GM21576 (cell line): ENCODE data around the gene MINDY4.

Experiments used
- ATAC-seq: cut with Tn5 transposase; IDR thresholded peaks from one replicate; pipeline ENCODE4 v1.9.1; 2021; ENCODE audit warnings: mild to moderate bottlenecking, moderate library complexity; ENCODE audit not compliant: unreplicated experiment

The MINDY4 gene

DNA sequence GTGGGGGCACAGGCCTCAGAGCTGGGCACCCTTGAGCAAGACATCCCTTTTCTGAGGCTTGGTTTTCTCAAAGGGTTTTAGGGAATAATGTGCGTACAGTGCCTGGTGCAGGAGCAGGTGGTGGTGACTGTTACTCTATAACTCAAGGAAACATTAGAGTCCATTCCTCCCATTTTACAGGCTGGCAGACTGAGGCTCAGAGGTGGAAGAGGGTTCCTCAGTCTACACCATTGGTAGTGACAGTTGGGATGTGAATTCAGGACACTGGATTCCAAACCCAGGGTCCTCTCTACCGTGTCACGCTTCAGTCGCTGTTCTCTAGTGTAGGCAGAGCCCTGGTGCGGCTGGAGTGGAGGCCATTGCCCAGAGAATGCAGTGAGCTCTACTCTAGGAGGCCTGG is 100.4 kb downstream of the MINDY4 start:
- no peak for ATAC-seq

DNA sequence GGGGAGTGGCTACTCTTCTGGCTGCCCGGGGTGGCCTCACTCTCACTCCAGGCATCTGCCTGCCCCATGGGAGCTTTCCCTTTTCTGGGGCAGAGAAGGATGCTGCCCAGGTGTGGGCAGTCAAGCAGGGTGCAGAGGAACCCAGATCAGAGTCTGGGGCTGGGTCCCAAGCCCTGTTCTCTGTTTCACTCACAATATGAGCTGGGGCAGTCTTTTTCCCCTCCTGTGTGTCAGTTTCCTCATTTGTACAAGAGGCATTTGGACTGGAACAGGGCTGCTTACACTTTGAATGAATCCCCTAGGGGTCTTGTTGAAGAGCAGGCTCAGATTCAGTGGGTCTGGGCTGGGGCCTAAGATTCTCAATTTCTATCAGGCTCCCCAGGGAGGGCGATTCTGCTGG is 102.0 kb downstream of the MINDY4 start:
- no peak for ATAC-seq

DNA sequence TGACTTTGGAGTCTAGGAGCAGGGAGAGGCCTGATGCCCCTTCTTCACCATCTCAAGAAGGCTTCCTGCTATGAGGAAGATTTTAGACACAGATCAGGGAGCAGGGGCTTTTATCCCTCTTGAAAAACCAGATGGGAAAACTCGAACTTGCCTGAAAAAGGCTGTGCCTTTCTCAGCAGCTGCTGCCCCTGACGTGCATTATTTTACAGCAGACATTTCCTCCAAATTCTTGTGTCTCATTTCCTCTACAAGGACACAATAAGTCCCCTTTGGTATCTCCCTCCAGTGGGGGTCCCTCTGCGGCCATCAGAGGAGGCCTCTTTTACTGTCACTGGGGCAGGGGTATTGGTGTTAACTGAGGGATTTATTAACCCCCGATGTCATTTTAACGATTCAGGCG is 102.4 kb downstream of the MINDY4 start:
- ATAC-seq: no peak

DNA sequence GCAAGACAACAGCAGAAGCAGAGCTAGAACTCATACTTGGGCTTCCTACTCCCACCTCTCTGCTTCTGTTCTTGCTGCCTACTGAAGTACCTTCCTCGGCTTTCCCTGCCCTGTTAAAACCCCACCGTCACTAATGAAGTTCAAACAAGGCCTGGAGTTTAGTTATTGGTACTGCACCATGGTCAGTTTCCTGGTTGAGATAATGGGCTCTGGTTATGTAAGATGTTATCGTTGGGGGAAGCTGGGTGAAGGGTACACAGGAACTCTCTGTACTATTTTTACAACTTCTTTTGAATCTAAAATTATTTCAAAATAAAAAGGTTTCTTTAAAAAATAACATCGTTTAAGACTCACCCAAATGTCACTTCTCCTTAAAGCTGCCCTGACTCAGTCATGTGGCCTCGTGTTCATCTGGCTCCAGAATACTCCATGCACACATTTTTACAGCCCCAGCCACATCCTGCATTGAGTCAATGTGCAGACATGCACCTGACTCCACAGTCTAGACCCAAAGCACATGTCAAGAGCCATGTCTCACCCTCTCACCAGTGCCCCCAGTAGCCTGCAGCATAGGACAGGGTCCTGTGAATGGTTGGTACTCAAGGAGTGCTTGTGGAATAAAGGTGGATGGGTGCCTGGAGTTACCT is 103.6 kb downstream of the MINDY4 start:
- ATAC-seq: no peak

DNA sequence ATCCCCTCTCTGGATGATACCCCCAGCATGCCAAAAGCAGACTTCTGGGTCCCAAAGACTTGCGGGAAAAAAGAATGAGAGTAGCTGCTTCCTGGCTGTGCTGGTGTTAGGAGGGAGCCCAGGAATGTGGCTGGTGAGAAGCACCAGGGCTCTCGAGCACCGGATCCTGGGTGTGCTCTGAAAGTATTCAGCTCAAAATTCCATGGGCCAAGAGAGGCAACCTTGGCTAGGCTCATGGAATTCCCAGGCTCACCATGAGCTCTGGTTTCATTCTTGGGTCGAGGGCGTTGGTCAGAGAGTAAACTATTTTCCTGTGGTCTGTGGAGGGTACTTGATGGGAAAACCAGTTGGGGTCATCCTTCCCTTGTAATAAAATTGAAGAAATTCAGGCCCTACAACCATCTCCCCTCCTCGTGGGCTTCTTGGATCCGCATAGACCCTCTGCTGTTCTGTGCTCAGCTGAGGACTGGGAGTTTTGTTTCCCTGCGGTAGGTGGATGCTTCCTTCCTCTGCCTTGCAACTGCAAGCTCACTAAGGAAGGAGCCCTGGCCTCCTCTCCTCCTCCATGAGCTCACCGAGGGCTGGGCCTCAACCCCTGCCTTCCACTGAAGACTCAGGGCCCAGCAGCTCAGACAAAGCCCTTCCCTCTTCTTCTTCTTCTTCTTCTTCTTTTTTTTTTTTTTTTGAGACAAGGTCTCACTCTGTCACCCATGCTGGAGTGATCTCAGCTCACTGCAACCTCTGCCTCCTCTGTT is 106.0 kb downstream of the MINDY4 start:
- ATAC-seq: no peak

DNA sequence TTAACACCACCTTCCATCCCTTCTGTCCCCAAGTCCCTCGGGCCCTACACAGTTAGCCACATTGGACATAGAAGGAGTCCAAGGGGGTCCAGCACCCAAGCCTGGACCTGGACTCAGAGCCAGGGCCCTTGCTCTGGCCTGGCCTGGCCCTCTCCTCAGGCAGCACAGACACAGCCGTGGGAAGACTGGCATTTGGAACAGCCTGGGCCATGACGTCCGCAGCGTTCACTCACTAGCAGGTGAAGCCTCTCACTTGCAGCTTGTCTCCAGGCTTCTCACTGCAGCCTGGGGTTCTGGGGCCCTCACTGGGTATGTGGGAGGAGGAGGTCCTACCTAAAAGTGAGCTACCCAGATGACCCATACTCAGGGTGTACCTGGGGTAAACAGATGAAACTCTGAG is 106.8 kb downstream of the MINDY4 start:
- no peak for ATAC-seq

DNA sequence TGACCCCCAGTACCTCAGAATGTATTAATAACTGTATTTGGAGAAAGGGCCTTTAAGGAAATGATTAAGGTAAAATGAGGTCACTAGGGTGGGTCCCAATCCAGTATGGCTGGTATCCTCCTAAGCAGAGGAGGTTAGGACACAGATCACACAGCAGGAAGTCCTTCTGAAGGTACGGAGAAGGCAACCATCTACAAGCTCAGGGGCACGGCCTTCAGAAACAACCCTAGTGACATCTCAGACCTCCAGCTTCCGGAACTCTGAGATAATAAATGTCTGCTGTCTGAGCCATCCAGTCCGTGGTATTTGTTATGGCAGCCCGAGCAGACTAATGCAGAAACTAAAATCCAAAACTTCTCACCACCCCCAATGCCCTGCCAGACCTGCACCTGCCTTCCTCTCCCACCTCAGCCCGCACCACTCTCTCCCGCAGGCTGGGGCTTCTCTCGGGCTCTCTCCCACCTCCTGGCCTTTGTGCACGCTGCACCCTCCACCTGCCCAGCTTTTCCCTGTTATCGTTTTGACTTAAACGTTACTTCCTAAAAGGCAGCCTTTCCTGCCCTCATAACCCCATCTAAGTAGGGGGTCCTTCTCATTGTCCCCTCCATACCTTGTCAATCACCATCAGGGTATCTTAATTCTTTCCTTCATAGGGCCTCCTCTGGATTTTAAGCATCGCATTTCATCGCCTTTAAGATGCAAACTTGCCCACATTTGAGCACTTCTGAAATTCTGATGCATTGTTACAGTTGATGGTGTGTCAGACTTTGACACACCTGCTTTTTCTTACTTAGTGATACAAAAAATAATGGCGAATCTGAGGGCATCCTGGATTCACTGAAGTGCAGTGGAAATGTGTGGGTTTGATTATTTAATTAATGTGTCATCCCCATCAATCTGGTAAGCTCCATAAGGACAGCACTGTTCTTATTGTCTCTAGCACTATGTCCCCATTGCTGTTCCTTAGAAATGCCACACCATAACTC is 108.2 kb downstream of the MINDY4 start:
- ATAC-seq: no peak

DNA sequence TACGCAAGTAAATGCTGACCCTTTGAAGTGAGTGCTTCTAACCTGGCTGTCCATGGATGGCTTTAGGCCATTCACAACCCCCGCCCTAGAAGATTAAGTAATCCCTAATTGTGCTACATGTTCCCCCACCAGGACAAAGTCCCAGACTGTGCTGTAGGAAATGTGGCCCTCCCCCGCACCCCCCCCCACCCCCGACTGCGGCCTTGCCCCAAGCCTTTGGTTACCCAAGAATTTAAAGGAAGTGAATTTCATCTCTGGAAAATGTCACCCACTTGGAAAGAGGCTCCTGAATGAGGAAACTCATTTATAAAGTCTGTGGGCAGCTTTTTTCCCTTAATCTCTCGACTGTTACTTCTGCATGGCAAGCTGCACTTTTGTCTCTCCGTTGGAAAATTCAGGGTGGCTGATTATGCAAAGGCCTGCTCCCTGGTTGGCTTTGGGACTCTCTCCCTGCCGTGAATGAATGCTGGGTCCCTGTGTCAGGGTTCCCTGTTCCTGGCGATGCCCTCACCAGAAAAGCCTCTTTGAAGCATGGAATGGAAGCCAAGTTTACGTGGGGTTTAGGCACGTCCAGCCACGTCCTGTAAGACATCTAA is 109.0 kb downstream of the MINDY4 start:
- no peak for ATAC-seq

DNA sequence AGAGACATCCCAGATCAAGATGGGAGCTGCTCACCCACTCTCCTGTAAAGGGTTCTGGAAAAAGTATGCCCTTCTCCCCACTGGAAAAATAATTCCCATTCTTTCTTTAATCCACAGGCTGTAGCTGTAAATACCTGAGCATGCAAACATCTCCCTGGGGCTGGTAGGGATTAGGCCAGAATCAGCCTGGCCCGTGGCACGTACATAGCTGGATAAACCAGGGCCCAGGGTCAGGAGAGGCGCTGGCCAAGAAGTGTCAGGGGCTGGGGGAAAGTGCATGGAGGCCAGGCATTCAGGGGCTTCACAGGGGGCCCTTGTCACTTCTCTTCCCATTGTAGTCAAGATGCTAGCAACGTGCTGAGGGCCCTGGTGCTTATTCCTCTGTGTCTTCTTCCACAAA is 109.7 kb downstream of the MINDY4 start:
- ATAC-seq: no peak

DNA sequence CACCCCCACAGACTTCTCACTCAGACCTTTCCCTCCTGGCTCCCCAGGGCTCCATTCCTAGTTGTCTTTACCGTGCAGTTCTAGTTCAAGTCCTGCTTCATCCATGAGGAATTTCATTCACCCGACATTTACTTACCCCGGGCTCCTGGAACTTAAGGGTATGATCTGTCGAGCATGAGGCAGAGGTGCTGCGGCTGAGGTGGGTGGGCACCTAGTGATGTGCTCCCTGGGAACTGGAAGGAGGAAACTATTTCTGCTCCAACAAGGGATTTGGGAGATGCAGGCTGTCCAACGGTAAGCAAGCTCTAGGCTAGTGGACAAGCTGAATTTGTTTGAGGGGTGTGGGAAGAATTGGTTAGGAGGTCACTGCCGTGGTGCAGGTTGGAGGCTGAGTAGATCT is 110.2 kb downstream of the MINDY4 start:
- no peak for ATAC-seq

DNA sequence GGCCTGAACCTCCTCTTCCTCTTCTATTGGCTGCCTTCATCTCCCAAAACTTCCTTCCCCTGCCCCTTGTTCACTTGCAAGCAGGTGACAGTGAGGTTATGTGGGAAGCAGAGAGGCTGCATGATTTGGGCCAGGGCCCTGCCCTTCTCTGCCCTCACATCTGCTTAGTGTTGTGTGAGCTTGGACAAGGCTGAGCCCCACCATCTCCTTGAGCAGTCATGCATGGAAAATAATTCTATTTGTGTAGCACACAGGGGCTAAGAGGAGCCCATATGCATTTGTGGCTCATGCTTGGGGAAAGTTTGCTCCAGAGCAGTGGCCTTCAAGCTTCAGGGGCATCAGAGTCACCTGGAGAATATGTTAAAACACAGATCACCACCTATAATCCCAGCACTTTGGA is 113.7 kb downstream of the MINDY4 start:
- ATAC-seq: no peak

DNA sequence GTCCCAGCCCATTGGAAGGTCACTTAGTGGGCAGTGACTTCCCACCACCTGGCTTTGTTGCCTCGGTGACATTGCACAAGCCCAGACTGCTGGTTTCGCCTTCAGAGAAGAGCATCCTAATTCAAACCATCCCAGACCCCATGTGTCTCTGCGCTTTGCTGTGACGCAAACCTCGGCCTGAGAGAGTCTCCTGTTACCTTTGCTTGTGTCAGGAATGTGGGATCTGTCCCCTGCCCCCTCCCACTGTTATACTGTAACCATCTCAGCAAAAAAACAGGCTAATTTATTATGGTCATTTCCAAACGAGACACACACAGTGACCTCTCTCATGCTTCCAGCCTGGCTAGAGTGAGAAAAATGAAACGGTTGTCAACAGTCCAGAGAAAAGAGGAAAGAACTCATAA is 115.4 kb downstream of the MINDY4 start:
- no peak for ATAC-seq

DNA sequence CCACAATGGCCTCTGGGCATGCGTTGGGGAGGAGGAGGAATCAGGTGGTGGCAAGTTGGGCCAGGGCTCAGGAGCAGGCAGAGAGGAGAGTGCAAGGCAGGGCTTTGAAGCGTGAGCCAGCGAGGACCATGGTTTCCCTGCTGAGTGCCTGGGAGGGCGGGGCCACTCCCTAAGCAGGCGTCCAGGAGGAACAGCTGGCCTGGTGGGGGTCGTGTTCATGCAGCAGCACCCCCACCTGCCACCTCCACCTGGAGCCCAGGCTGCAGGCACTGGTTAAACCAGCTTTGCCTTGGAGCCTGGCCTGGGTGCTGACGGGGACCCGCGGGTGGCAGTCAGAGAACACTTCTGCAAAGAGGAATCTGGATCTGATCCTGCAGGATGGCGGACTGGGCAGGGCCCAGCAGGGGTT is 116.3 kb downstream of the MINDY4 start:
- no peak for ATAC-seq

DNA sequence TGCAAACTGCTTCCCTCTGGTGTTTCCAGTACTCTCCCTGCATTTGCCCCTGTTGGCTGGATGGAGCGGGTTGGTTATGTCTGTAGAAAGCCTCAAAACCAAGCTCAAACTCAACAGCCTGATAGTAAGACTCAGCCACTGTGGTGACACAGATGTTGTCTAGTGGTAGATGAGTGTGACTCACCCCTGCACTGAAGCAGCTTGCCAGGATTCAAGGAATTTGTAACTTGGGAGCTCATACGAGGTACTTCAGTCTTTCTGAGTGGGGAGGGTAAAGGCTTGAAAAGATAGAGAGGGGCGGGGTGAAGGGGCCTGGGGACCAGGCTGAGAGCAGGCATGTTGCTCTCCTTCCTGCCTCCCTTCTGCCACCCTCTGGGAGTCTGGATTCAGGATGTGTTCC is 117.5 kb downstream of the MINDY4 start:
- ATAC-seq: no peak

DNA sequence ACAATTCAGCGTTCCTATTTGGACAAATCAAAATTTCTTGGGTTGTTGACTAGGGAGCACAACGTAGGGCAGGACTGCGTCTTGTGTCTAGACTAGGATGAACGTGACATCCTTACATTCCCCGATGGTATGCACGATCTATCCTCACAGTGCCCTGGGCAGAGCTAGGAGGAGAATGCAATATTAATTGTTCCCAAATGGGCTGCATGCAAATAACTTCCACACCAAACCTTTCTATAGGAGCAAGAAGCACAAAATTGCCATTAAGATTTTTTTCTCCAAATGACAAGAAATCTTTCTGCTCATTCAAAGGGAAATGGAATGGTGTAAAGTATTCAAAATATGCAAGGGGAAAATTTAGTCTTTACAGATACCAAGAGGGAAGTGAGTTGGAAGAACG is 119.0 kb downstream of the MINDY4 start:
- ATAC-seq: no peak

DNA sequence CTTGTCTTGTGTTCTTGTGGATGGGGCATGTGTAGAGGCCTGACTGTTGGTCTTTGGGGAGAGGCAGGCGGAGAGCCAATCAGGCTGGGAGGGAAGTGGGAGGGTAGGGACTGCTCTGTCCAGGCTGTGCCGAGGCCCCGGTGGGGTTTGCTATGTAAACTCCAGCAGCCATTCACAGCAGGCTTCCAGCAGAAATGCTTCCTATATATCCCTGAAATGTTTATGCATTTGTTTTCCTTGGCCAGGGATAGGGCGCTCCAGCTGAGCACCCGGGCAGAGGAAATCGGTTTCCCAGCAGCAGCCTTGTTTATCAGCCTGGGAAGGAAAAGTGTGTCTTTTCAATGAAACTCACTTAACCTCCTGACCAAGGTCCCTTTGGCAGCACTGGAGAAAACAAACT is 122.1 kb downstream of the MINDY4 start:
- ATAC-seq: no peak

DNA sequence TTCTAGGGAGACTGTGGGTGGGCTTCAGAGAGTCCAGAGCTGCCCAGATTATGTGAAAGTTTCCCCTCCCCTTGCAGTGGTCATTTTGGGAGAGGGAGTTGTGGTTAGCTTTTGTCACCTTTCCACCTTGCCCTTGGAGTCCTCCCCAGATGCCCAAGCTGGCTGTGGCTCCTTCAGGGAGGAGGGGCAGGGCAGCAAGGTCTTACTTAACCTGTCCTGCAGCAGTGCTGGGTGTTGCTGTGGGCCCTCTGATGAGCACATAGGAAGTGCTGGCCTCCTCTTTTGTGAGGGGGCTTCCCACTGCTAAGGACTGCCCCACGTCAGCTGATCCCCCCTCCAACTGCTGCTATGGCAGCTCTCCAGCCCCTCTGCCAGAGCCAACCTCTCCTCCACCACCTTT is 122.8 kb downstream of the MINDY4 start:
- no peak for ATAC-seq

DNA sequence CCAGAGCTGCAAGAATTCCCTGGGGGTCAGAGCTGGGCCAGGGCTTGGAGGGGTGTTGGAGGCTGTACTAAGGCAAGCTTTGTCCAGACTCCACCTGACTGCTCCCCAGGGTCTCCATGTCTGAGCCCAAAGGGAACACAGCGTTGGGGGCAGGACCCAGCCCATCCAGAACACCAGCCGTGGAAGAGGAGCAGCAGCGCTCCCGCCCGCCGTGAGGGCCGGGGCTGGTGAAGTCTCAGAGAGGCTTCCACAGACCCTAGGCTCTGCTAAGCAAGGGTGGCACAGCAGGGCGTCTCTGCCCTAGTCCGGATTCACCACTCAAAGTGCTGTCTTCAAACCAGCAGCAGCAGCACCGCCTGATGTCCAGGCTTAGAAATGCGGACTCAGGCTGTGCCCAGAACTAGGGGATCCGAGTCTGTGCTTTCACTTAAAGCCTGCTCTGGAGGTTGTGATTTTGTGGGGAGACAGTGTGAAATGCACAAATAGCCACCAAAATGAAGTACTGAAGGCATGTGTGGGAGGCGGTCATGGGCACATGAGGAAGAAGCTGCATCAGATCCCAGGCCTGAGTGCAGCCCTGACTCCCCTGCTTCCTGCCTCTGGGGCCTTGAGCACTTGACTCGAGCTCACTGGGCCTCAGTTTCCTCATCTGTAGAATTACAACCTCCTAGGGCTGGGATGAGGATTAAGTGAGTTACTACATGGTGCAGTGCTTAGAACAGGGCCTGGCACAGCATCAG is 123.8 kb downstream of the MINDY4 start:
- ATAC-seq: no peak

DNA sequence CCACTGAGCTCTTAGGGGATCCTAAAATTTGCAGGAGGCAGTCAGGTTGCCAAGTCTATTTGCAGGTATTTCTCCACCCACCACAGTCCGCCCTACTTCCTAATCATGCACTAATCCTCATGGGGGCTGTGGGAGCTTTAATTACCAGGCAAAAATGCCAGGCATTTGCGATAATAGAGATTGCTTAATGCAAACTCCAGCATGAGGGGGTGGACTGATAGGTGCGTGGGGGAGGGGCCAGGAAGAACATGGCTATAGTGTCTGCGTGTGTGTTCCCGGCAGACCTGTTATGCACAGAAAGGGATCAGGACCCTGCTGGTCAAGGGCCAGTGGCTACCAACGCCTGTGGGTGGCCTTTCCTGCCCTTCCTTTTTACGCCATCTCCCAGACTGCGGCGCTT is 124.8 kb downstream of the MINDY4 start:
- ATAC-seq: no peak

DNA sequence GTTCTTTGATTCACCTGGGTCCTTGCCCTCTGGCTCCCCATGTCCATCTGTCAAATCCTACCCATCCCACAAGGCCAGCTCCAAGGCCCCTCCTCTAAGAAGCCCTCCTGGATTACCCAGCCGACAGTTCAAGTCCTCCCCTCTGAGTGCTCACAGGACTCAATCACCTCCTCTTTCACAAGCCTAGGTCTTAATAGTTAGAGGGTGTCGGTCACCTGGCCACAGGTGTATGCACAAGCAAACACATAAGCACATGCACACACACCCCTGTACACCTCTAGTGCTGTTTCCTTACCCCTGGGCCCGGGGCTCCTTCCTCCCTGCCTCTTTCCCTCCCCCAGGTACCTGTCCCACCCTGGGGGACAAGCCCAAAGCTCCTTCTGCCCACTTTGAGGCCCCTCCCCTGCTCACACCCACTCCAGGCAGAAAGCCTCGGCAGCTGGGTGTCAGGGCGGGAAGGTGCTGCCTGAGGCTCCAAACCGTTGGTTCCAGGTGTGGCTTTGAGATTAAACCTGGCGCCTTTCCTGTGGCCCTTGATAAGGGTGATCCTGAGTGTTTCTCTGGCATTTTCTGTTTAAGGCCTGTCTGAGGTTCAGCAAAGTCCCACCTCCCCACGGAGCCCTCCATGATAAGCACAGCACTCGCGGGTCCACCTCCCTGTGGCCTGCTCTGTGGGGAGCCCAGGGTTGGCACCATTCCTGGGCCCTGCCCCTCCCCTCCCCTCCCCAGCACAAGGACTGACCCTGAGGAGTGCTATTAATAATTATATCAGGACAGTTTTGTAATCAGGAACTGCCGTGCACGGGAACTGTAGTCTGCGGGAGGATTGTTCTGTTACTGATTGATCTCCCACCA is 125.8 kb downstream of the MINDY4 start:
- no peak for ATAC-seq
